Neural crest cell (in vitro differentiated cells): ENCODE data around the gene RASD1. TPM values are rescaled to one million over a fixed set of nuclear protein-coding genes. Genes with fewer than 3 reads are reported as not detected.

Experiments used
- DNase-seq: peaks from one replicate; pipeline ENCODE4 v3.0.0; 2021; ENCODE audit warnings: low read depth, mixed read lengths, low spot score
- H3K27ac Mint-ChIP-seq: one replicate; pipeline ENCODE4 v1.8.0; 2021; ENCODE audit warnings: mild to moderate bottlenecking, mixed read lengths; ENCODE audit not compliant: unreplicated experiment
- H3K27me3 Mint-ChIP-seq: 2 replicates; pipeline ENCODE4 v1.8.0; 2021; ENCODE audit warnings: low read depth, mild to moderate bottlenecking, mixed read lengths
- H3K36me3 Mint-ChIP-seq: 2 replicates; pipeline ENCODE4 v1.8.0; 2021; ENCODE audit warnings: low read depth, mild to moderate bottlenecking, mixed read lengths
- H3K4me1 Mint-ChIP-seq: 2 replicates; pipeline ENCODE4 v1.8.0; 2021; ENCODE audit warnings: mixed read lengths
- H3K4me3 Mint-ChIP-seq: one replicate; pipeline ENCODE4 v1.8.0; 2021; ENCODE audit warnings: mild to moderate bottlenecking, mixed read lengths
- H3K9me3 Mint-ChIP-seq: 2 replicates; pipeline ENCODE4 v1.8.0; 2021; ENCODE audit warnings: mixed read lengths
- CTCF ChIP-seq: fragments of 200-600 bp; sonication (generic); conservative IDR thresholded peaks from 2 replicates; pipeline ENCODE4 v1.5.0; 2021; ENCODE audit warnings: antibody characterized with exemption, mild to moderate bottlenecking
- total RNA-seq: library from RNA; stranded (reverse); gene quantifications from 2 replicates; pipeline ENCODE4 v1.2.1, GENCODE V29; 2021

The RASD1 gene
- total RNA-seq, 1 donor from 2014 or later = 8.0 TPM

DNA sequence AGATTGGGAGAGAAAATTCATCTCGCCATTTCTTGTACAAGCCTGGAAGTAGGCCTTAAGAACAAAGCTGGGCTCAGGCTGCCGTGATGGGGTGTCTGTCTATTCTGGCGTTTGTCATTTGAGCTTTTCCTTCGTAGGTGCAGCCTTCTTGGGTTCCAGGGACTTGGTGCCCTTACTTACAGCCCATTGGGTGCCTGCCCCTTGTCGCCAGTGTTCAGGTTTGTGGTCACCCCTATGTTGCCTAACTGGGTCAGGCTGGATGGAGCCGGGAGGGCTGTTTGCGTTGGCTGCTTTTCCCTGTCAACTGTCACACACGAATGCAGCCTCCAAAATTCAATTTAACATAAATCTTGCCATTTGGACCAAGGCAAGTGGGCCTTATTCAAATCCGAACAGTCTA lies 43.1 kb downstream of the RASD1 start:
- TF ChIP-seq CTCF = no peak
- H3K27me3 Mint-ChIP-seq = peaks cover 9% of the 10 kb centered on the region
- H3K27ac Mint-ChIP-seq = no peak overlapping the region
- no peak for DNase-seq
- no peaks in the 10 kb centered on the region for H3K4me1 Mint-ChIP-seq
- no peaks in the 10 kb centered on the region for H3K36me3 Mint-ChIP-seq
- H3K4me3 Mint-ChIP-seq = no peak overlapping the region
- no peaks in the 10 kb centered on the region for H3K9me3 Mint-ChIP-seq

DNA sequence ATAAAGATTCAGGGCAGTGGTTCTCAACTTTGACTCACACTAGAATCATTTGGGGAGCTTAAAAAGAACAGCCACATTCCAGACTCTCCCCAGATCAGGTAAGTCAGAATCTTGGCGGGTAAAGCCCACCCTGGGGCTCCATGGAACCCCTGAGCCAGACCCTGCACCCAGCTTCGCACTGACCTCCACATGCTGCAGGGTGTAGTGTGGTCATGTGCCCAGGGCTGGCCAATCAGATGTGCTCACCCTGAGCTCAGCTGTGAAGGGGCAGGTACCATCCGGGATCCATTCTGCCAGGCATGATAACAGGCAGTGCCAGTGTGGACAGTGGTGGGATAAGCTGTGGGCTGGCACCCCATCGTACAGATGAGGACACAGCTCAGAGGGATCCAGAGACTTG lies 47.5 kb downstream of the RASD1 start:
- H3K27ac Mint-ChIP-seq = no peak overlapping the region
- H3K4me1 Mint-ChIP-seq = peaks cover 5% of the 10 kb centered on the region
- peaks cover 4% of the 10 kb centered on the region for H3K27me3 Mint-ChIP-seq
- no peak for TF ChIP-seq CTCF
- no peak for DNase-seq
- H3K9me3 Mint-ChIP-seq = no peaks in the 10 kb centered on the region
- H3K4me3 Mint-ChIP-seq = no peak overlapping the region
- H3K36me3 Mint-ChIP-seq = no peaks in the 10 kb centered on the region

DNA sequence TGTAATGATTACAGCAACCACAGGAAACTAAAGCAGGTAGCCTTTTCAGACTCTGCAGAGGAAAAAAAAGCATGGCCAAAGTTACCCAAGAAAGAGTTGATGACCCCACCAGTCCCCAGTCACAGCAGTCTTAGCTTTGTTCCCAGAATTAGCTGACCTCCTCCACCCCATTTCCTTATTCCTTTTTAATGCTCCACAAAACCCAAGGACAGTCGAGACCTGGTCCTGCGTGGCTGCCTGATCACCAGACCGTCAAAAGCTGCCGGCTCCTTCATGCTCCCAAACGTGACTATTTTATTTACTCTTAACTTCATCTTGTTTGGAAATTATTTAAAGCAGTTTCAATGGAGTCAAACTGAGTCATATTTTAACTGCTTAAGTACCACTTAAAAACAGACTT lies 48.1 kb downstream of the RASD1 start:
- Mint-ChIP-seq H3K27ac (no peak overlapping the region), H3K27me3 (peaks cover 4% of the 10 kb centered on the region), H3K9me3 (peaks cover 3% of the 10 kb centered on the region), H3K36me3 (peaks cover 3% of the 10 kb centered on the region), H3K4me3 (no peak overlapping the region), H3K4me1 (peaks cover 5% of the 10 kb centered on the region)
- no peak for DNase-seq
- TF ChIP-seq CTCF = no peak

DNA sequence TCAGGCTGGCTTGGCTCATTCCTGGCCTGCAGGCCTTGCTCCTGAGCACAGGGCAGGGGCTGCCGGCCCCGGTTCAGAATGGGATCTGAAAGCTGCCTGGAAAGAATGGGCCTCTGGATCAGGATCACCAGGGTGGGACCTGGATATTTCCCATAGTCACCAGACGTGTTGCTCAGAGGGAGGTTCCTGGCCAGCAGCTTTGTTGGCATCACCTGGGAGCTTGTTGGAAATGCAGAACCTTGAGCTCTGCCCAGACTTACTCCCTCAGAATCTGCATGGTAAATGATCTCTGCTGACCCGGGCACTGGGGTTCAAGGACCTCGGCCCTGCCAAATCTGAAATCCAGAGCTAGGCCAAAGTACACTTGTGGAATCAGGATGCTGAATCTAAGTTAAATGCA lies 48.9 kb downstream of the RASD1 start:
- H3K27me3 Mint-ChIP-seq = peaks cover 4% of the 10 kb centered on the region
- H3K4me3 Mint-ChIP-seq = no peak overlapping the region
- H3K9me3 Mint-ChIP-seq = peaks cover 3% of the 10 kb centered on the region
- DNase-seq = no peak
- peaks cover 3% of the 10 kb centered on the region for H3K36me3 Mint-ChIP-seq
- no peak for TF ChIP-seq CTCF
- H3K4me1 Mint-ChIP-seq = peaks cover 5% of the 10 kb centered on the region
- no peak overlapping the region for H3K27ac Mint-ChIP-seq

DNA sequence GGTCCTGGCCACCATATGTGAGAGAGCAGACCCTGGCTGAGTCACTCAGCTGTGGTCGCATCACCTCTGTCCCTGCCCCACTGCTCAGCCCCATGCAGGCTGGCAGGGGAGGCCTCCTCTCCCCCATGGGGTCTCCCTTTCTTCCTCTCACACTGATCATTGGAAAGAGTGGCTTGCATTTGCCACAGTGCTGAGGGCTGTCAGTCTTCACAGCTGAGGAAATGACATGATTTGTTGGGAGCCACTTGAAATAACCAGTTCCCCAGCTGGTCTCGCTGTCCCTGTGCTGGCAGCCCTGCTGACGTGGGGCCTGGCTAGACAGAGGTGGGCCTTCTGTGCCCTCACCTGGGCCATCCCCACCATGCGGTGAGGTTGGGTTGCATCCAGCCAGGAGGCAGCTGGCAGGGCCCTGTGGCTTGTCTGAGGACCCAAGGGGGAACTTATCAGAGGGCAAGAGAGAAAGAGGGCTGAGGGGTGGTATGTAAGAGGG lies 49.5 kb downstream of the RASD1 start:
- TF ChIP-seq CTCF = no peak
- Mint-ChIP-seq H3K4me1 (peaks cover 5% of the 10 kb centered on the region), H3K4me3 (no peak overlapping the region), H3K36me3 (peaks cover 3% of the 10 kb centered on the region), H3K27me3 (peaks cover 4% of the 10 kb centered on the region), H3K9me3 (peaks cover 3% of the 10 kb centered on the region), H3K27ac (no peak overlapping the region)
- DNase-seq = no peak
